B cell (primary cell): ENCODE results near the gene ACSL4.
"Not testable (repeated sequence)": the region's sequence is repeated elsewhere in the genome, so short reads cannot be mapped to it uniquely, and the experiment has no call there.

ENCODE experiments used
- CTCF ChIP-seq: fragments of 200-600 bp; IDR thresholded peaks from one replicate; pipeline ENCODE4 v1.8.0; 2022; ENCODE audit warnings: antibody characterized with exemption, mild to moderate bottlenecking
- EZH2 ChIP-seq: IDR thresholded peaks from 2 replicates; pipeline ENCODE4 v1.6.1; 2012; ENCODE audit warnings: borderline replicate concordance, low read depth, mild to moderate bottlenecking, moderate library complexity, low read length; ENCODE audit not compliant: insufficient read depth, poor library complexity, severe bottlenecking

GRCh38 chrX:109724971-109725370, 8.1 kb downstream of the ACSL4 start:
- TF ChIP-seq CTCF, EZH2: not testable (repeated sequence)
